Type B pancreatic cell (in vitro differentiated cells): ENCODE results near the gene RAB17. TPM values are rescaled to one million over a fixed set of nuclear protein-coding genes. Genes with fewer than 3 reads are reported as not detected.

Experiments
- DNase-seq: peaks from one replicate; pipeline ENCODE4 v3.0.0; 2021; ENCODE audit warnings: mixed read lengths; ENCODE audit not compliant: unreplicated experiment; ENCODE audit errors: extremely low spot score
- H3K27ac Mint-ChIP-seq: 2 replicates; pipeline ENCODE4 v1.8.0; 2021; ENCODE audit warnings: mild to moderate bottlenecking, mixed read lengths
- H3K27me3 Mint-ChIP-seq: 2 replicates; pipeline ENCODE4 v1.8.0; 2021; ENCODE audit warnings: mixed read lengths
- H3K36me3 Mint-ChIP-seq: 2 replicates; pipeline ENCODE4 v1.8.0; 2021; ENCODE audit warnings: mixed read lengths
- H3K4me1 Mint-ChIP-seq: one replicate; pipeline ENCODE4 v1.8.0; 2021; ENCODE audit warnings: mixed read lengths; ENCODE audit not compliant: unreplicated experiment
- H3K4me3 Mint-ChIP-seq: 2 replicates; pipeline ENCODE4 v1.8.0; 2021; ENCODE audit warnings: mild to moderate bottlenecking, mixed read lengths
- H3K9me3 Mint-ChIP-seq: 2 replicates; pipeline ENCODE4 v1.8.0; 2021; ENCODE audit warnings: mixed read lengths
- total RNA-seq: library from RNA; stranded (reverse); gene quantifications from 2 replicates; pipeline ENCODE4 v1.2.1, GENCODE V29; 2021; ENCODE audit warnings: low replicate concordance
- TF ChIP-seq, protein P1 (sequence below): fragments of 200-600 bp; sonication (generic); conservative IDR thresholded peaks from 2 replicates; pipeline ENCODE4 v1.5.0; 2021; ENCODE audit warnings: antibody characterized with exemption, mild to moderate bottlenecking

Gene RAB17
- total RNA-seq, 1 donor from 2014 or later = 21.6 TPM

DNA sequence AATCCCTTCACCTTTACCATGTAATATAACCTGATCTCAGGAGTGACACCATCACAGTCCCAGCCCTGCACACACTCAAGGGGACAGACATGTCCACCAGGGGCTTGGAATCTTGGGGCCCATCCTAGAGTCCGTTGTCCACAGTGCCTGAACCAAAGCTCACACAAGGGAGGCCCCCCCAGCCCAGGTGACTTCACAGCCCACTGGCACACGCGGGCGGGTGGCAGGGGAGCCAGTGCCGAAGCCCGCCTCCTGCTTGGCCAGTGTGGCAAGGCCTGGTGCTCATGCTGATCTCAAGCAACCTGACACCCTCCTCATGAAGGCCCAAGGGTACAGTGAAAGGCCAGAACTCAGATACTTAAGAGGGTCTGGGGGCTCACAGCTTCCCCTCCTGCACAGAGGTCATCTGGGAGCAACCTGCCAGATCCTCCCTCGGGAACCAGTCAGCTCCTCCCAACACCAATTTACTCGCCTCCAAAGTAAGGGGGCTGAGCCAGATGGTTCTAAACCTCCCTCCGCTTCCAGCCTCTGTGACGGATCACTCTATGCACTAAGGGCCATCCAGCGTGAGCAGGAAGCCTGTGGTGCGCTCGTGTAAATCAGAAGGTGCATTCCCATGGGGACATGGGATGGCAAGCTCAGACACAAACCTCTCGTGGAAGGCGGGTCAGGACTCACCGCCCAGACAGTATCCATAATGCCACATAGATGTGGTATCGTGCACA lies 3.2 kb upstream of the RAB17 start:
- H3K4me1 Mint-ChIP-seq = peaks cover 29% of the 10 kb centered on the region
- TF ChIP-seq, protein P1, sequence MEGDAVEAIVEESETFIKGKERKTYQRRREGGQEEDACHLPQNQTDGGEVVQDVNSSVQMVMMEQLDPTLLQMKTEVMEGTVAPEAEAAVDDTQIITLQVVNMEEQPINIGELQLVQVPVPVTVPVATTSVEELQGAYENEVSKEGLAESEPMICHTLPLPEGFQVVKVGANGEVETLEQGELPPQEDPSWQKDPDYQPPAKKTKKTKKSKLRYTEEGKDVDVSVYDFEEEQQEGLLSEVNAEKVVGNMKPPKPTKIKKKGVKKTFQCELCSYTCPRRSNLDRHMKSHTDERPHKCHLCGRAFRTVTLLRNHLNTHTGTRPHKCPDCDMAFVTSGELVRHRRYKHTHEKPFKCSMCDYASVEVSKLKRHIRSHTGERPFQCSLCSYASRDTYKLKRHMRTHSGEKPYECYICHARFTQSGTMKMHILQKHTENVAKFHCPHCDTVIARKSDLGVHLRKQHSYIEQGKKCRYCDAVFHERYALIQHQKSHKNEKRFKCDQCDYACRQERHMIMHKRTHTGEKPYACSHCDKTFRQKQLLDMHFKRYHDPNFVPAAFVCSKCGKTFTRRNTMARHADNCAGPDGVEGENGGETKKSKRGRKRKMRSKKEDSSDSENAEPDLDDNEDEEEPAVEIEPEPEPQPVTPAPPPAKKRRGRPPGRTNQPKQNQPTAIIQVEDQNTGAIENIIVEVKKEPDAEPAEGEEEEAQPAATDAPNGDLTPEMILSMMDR = no peak
- no peak overlapping the region for H3K27ac Mint-ChIP-seq
- H3K36me3 Mint-ChIP-seq = no peaks in the 10 kb centered on the region
- H3K9me3 Mint-ChIP-seq = no peaks in the 10 kb centered on the region
- H3K27me3 Mint-ChIP-seq = peaks cover 3% of the 10 kb centered on the region
- no peak overlapping the region for H3K4me3 Mint-ChIP-seq
- DNase-seq = no peak

GRCh38 chr2:237593036-237593435 lies 2.5 kb upstream of the RAB17 start:
- H3K4me3 Mint-ChIP-seq = no peak overlapping the region
- H3K36me3 Mint-ChIP-seq = no peaks in the 10 kb centered on the region
- H3K27ac Mint-ChIP-seq = no peak overlapping the region
- TF ChIP-seq, protein P1 = no peak
- H3K9me3 Mint-ChIP-seq = no peaks in the 10 kb centered on the region
- H3K4me1 Mint-ChIP-seq = peaks cover 25% of the 10 kb centered on the region
- H3K27me3 Mint-ChIP-seq = no peaks in the 10 kb centered on the region
- no peak for DNase-seq

DNA sequence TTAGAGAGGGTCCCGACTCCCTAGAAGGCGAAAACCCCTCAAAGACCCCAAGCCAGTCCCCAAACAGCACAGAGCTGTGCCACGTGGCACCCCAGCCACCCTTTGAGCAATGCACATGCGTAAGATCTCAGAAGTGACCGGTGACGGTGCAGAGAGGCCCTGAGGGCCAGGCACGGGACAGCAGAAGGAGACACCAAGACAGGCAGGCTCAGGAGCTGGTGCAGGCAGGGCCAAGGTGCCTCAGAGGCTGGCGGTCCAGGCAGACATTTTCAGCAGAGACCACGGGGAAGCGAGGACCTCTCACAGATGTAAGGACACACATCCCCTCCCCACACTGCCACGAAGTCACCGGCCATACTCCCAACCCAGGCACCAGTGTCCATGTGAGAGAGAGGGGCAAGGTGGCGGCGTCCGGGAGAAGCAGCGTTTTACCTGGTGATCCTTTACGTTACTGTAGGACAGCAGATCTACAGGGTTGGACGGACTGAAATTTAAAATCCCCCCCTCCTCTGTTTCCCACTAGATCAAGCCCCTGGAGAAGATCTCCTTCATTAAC lies 2.0 kb upstream of the RAB17 start:
- no peaks in the 10 kb centered on the region for H3K27me3 Mint-ChIP-seq
- no peak overlapping the region for H3K27ac Mint-ChIP-seq
- no peak overlapping the region for H3K4me3 Mint-ChIP-seq
- H3K36me3 Mint-ChIP-seq = no peaks in the 10 kb centered on the region
- DNase-seq = no peak
- peaks cover 25% of the 10 kb centered on the region for H3K4me1 Mint-ChIP-seq
- peaks cover 1% of the 10 kb centered on the region for H3K9me3 Mint-ChIP-seq
- TF ChIP-seq, protein P1 = no peak

DNA sequence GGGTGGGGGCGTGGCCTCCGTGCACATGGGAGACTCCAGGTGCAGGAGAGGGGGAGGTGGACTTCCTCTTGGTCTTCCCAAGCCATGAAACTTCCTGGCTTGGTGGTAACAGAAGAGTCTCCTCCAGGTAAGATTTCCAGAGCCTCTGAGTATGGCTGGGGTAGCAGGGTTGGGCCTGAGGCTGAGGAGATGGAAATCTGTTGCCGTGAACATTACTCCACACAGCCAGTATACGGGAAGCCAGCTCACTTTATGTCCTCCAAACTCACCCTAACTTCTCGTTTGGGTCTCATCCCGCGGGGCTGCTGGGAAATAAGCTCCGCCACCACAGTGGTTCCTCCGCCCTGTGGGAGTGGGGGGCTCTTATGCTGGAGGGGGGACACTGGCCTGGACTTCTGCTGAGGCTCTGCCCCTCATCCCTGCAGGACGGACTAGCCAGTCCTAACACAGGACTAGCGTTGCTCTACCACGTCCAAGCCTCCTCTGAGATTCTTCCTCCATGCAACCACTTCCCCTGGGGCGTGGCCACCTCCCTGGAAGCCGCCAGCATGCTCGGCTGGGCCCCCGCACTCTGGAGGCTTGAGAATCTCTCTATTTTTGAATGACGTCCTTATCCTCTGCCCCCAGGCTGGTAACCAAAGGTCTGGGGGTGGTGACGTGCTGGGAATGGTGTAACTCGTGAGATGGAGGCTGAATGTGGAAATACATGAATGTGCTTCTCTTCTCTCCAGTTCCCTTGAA lies 777 bp upstream of the RAB17 start:
- H3K4me3 Mint-ChIP-seq = peak overlapping the region; percentile 86
- peaks cover 25% of the 10 kb centered on the region for H3K4me1 Mint-ChIP-seq
- H3K27ac Mint-ChIP-seq = peak overlapping the region; percentile 81

DNA sequence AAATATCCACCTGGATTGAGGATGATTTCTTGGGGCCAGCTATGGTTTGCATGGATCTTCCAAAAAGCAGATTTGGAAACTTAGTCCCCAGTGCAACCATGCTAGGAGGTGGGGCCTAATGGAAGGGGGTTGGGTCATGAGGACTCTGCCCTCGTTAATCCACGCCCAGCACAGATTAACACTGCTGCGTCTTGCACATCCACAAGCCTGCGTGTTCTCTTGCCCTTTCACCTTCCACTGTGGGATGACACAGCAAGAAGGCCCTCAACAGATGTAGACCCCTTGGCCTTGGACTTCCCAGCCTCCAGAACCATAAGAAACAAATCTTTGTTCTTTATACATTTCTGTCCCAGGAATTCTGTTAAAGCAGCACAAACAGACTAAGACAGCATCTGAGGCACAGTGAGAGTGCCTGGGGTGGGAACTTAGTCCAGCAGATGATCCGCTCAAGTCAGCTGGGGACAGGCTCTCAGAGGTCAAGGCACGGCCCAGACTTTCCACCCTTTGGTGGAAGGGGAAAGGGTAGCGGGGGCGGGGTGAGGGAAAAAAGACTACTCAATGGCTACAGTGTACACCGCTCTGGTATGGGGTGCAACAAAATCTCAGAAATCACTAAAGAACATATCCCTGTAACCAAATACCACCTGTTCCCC lies 2.4 kb downstream of the RAB17 start:
- Mint-ChIP-seq H3K4me1 (peaks cover 10% of the 10 kb centered on the region), H3K36me3 (no peaks in the 10 kb centered on the region), H3K9me3 (peaks cover 5% of the 10 kb centered on the region), H3K27ac (no peak overlapping the region), H3K4me3 (no peak overlapping the region), H3K27me3 (no peaks in the 10 kb centered on the region)
- no peak for DNase-seq
- TF ChIP-seq, protein P1 = no peak

More for the DNA sequence above, 777 bp upstream of the RAB17 start:
- Mint-ChIP-seq H3K36me3 (no peaks in the 10 kb centered on the region), H3K9me3 (peaks cover 5% of the 10 kb centered on the region), H3K27me3 (no peaks in the 10 kb centered on the region)
- no peak for DNase-seq
- TF ChIP-seq, protein P1 = no peak
